HepG2 (cell line): ENCODE measurements around the gene GLDN. TPM values are rescaled to one million over a fixed set of nuclear protein-coding genes. Genes with fewer than 3 reads are reported as not detected.

Experiments
- ARID2 ChIP-seq: sonication (generic); formaldehyde crosslinking; IDR thresholded peaks from 2 replicates; pipeline ENCODE4 v1.8.1; 2022; ENCODE audit warnings: mild to moderate bottlenecking, missing genetic modification reagents, borderline replicate concordance
- ATAD3A ChIP-seq: sonication (generic); formaldehyde crosslinking; IDR thresholded peaks from 2 replicates; pipeline ENCODE4 v1.4.0; 2020; ENCODE audit warnings: missing genetic modification reagents
- CBX2 ChIP-seq, 2 experiments: fragments of 200-600 bp in 1 of 2; sonication (generic); formaldehyde crosslinking in 1 of 2; IDR thresholded peaks; 2 replicates each; pipeline versions ENCODE4 v1.7.0 to v1.8.1; 2018 to 2022; ENCODE audit warnings: low read depth in 2 of 2, low read length in 1 of 2, mild to moderate bottlenecking in 1 of 2, missing genetic modification reagents in 1 of 2
- CREM ChIP-seq, 2 experiments: sonication (generic) in 1 of 2; formaldehyde crosslinking in 1 of 2; IDR thresholded peaks; 2 replicates each; pipeline versions ENCODE4 v1.4.0 to v1.6.1; 2016 to 2020; ENCODE audit warnings: antibody characterized with exemption in 1 of 2, mild to moderate bottlenecking in 1 of 2, missing genetic modification reagents in 1 of 2
- DPF2 ChIP-seq: sonication (generic); formaldehyde crosslinking; IDR thresholded peaks from 2 replicates; pipeline ENCODE4 v1.4.0; 2020; ENCODE audit warnings: mild to moderate bottlenecking, low read depth, missing genetic modification reagents, borderline replicate concordance
- GABPB1 ChIP-seq: IDR thresholded peaks from 2 replicates; pipeline ENCODE4 v1.6.1; 2016; ENCODE audit warnings: mild to moderate bottlenecking, missing genetic modification reagents, moderate library complexity, missing compliant biosample characterization
- GATA4 ChIP-seq: sonication (generic); IDR thresholded peaks from 2 replicates; pipeline ENCODE4 v1.6.1; 2016; ENCODE audit warnings: antibody characterized with exemption, low read depth, borderline replicate concordance
- HNRNPUL1 ChIP-seq: fragments of 200-400 bp; formaldehyde crosslinking; IDR thresholded peaks from 2 replicates; pipeline ENCODE4 v1.6.1; 2017; ENCODE audit warnings: low read depth, mild to moderate bottlenecking, low read length, moderate library complexity
- IRF2 ChIP-seq: IDR thresholded peaks from 2 replicates; pipeline ENCODE4 v1.6.1; 2018; ENCODE audit warnings: missing genetic modification reagents, missing compliant biosample characterization
- NR3C1 ChIP-seq: sonication (generic); formaldehyde crosslinking; IDR thresholded peaks from 2 replicates; pipeline ENCODE4 v1.4.0; 2020; ENCODE audit warnings: missing genetic modification reagents
- RAD21 ChIP-seq: fragments of 450-650 bp; formaldehyde crosslinking; IDR thresholded peaks from 2 replicates; pipeline ENCODE4 v1.5.0; 2020; ENCODE audit warnings: mild to moderate bottlenecking
- ZBTB25 ChIP-seq: IDR thresholded peaks from 2 replicates; pipeline ENCODE4 v1.6.1; 2018; ENCODE audit warnings: missing genetic modification reagents
- ZFP82 ChIP-seq: sonication (generic); formaldehyde crosslinking; IDR thresholded peaks from 2 replicates; pipeline ENCODE4 v1.5.1; 2020; ENCODE audit warnings: mild to moderate bottlenecking, missing genetic modification reagents, borderline replicate concordance
- ZNF160 ChIP-seq: sonication (generic); formaldehyde crosslinking; IDR thresholded peaks from 2 replicates; pipeline ENCODE4 v1.8.0; 2022; ENCODE audit warnings: mild to moderate bottlenecking, inconsistent platforms, missing genetic modification reagents
- ZNF430 ChIP-seq: sonication (generic); formaldehyde crosslinking; IDR thresholded peaks from 2 replicates; pipeline ENCODE4 v1.9.0; 2021; ENCODE audit warnings: mild to moderate bottlenecking, missing genetic modification reagents
- ZNF446 ChIP-seq: sonication (generic); formaldehyde crosslinking; IDR thresholded peaks from 2 replicates; pipeline ENCODE4 v1.5.0; 2020; ENCODE audit warnings: mild to moderate bottlenecking, missing genetic modification reagents
- ZNF639 ChIP-seq: conservative IDR thresholded peaks from 2 replicates; pipeline ENCODE4 v1.6.1; 2018; ENCODE audit warnings: missing genetic modification reagents
- polyA plus RNA-seq, 8 experiments: library from polyadenylated mRNA; depleted of rRNA in 3 of 8; stranded (reverse) in 7 of 8; unstranded in 1 of 8; fragments of >200 nt; fragmentation: Illumina TruSeq in 4 of 8; extraction: Trizol in 4 of 8; gene quantifications; 2 replicates each; pipeline versions ENCODE4 v1.2.1 to v1.2.3, GENCODE V29; 2011 to 2016; ENCODE audit warnings: low read depth in 4 of 8, missing spikeins in 1 of 8, mixed read lengths in 1 of 8; ENCODE audit not compliant: insufficient read depth in 1 of 8
- total RNA-seq, 5 experiments: library from RNA; depleted of rRNA; stranded (reverse); fragments of >200 nt; fragmentation: Illumina TruSeq; extraction: Trizol; gene quantifications; 2 replicates each; pipeline ENCODE4 v1.2.3, GENCODE V29; 2016; ENCODE audit warnings: low read depth in 1 of 5
- TF ChIP-seq, protein P1 (sequence below): sonication (generic); formaldehyde crosslinking; IDR thresholded peaks from 2 replicates; pipeline ENCODE4 v1.4.0; 2020; ENCODE audit warnings: missing genetic modification reagents, borderline replicate concordance
- TF ChIP-seq, protein P2 (sequence below): IDR thresholded peaks from 2 replicates; pipeline ENCODE4 v1.6.1; 2016; ENCODE audit warnings: low read depth, control low read depth
- TF ChIP-seq, protein P3 (sequence below), 2 experiments: fragments of 450-650 bp in 1 of 2; sonication (generic) in 1 of 2; formaldehyde crosslinking; IDR thresholded peaks; 2 replicates each; pipeline versions ENCODE4 v1.5.0 to v1.8.0; 2020 to 2022; ENCODE audit warnings: mild to moderate bottlenecking in 1 of 2, missing genetic modification reagents in 1 of 2
- TF ChIP-seq, protein P4 (sequence below): sonication (generic); formaldehyde crosslinking; IDR thresholded peaks from 2 replicates; pipeline ENCODE4 v1.5.0; 2020; ENCODE audit warnings: missing genetic modification reagents

Gene GLDN
- total and polyA plus RNA-seq, 2 of the 13 experiments (the other 11 are each of a cell fraction or from before 2014, with no cell fraction given) = 0.86 to 1.0 TPM

- no peak; the same call in 1 of the 2 replicates for TF ChIP-seq ZBTB25
- TF ChIP-seq GABPB1 (CRISPR knock-in tag) = peak; percentile 42; the same call in 1 of the 2 replicates
- TF ChIP-seq, protein P1, sequence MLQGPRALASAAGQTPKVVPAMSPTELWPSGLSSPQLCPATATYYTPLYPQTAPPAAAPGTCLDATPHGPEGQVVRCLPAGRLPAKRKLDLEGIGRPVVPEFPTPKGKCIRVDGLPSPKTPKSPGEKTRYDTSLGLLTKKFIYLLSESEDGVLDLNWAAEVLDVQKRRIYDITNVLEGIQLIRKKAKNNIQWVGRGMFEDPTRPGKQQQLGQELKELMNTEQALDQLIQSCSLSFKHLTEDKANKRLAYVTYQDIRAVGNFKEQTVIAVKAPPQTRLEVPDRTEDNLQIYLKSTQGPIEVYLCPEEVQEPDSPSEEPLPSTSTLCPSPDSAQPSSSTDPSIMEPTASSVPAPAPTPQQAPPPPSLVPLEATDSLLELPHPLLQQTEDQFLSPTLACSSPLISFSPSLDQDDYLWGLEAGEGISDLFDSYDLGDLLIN (CRISPR knock-in tag) = no peak
- TF ChIP-seq CBX2 (IDR thresholded peaks at IDR 0.05; ENCODE audit: low read depth, low read length) = no peak
- TF ChIP-seq CBX2 (CRISPR knock-in tag; IDR thresholded peaks at IDR 0.05; ENCODE audit: low read depth) = no peak
- no peak for TF ChIP-seq ZNF639 (CRISPR knock-in tag)
- peak; percentile 78; the same call in 1 of the 2 replicates for TF ChIP-seq GATA4
- TF ChIP-seq CREM (IDR thresholded peaks at IDR 0.05) = no peak
- TF ChIP-seq CREM (CRISPR knock-in tag; IDR thresholded peaks at IDR 0.05) = no peak
- no peak for TF ChIP-seq ZNF430 (CRISPR knock-in tag)
- TF ChIP-seq NR3C1 (CRISPR knock-in tag) = no peak
- TF ChIP-seq ZNF160 (CRISPR knock-in tag) = no peak
- TF ChIP-seq, protein P2, sequence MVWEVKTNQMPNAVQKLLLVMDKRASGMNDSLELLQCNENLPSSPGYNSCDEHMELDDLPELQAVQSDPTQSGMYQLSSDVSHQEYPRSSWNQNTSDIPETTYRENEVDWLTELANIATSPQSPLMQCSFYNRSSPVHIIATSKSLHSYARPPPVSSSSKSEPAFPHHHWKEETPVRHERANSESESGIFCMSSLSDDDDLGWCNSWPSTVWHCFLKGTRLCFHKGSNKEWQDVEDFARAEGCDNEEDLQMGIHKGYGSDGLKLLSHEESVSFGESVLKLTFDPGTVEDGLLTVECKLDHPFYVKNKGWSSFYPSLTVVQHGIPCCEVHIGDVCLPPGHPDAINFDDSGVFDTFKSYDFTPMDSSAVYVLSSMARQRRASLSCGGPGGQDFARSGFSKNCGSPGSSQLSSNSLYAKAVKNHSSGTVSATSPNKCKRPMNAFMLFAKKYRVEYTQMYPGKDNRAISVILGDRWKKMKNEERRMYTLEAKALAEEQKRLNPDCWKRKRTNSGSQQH (CRISPR knock-in tag) = no peak
- TF ChIP-seq RAD21 = no peak
- no peak for TF ChIP-seq ARID2
- TF ChIP-seq, protein P3, sequence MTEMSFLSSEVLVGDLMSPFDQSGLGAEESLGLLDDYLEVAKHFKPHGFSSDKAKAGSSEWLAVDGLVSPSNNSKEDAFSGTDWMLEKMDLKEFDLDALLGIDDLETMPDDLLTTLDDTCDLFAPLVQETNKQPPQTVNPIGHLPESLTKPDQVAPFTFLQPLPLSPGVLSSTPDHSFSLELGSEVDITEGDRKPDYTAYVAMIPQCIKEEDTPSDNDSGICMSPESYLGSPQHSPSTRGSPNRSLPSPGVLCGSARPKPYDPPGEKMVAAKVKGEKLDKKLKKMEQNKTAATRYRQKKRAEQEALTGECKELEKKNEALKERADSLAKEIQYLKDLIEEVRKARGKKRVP (CRISPR knock-in tag; IDR thresholded peaks at IDR 0.05) = peak in 1 of 2 experiments; percentile 54; a peak in 2 of 4 replicates
- TF ChIP-seq HNRNPUL1 = no peak
- TF ChIP-seq ZNF446 = no peak
- peak; percentile 81 for TF ChIP-seq IRF2 (CRISPR knock-in tag)
- TF ChIP-seq, protein P4, sequence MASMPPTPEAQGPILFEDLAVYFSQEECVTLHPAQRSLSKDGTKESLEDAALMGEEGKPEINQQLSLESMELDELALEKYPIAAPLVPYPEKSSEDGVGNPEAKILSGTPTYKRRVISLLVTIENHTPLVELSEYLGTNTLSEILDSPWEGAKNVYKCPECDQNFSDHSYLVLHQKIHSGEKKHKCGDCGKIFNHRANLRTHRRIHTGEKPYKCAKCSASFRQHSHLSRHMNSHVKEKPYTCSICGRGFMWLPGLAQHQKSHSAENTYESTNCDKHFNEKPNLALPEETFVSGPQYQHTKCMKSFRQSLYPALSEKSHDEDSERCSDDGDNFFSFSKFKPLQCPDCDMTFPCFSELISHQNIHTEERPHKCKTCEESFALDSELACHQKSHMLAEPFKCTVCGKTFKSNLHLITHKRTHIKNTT (CRISPR knock-in tag) = no peak
- no peak for TF ChIP-seq ZFP82 (CRISPR knock-in tag)
- no peak for TF ChIP-seq ATAD3A (CRISPR knock-in tag)
- TF ChIP-seq DPF2 = peak; percentile 64; the same call in 1 of the 2 replicates
These were observed 26.8 kb upstream of the GLDN start (continued) for GRCh38 chr15:51314391-51315337.
